ENCODE measurements around the gene S100PBP.
A peak's percentile ranks its signal among the peaks of the same experiment; 100 is the strongest.

GRCh38 chr1:32892368-32893197 lies 75.1 kb downstream of the S100PBP start:
- TF ChIP-seq POLR2A (IDR thresholded peaks at IDR 0.05) = no peak
- peak in 5 of 6 experiments; percentile 31 to 76 (median 53) for TF ChIP-seq CTCF (IDR thresholded peaks at IDR 0.05)
- TF ChIP-seq POLR2AphosphoS5 (IDR thresholded peaks at IDR 0.05) = no peak
- no peak for TF ChIP-seq EP300 (IDR thresholded peaks at IDR 0.05)
